Fibroblast of skin of back (primary cell): ENCODE data around the gene LMTK2.
A peak's percentile ranks its signal among the peaks of the same experiment; 100 is the strongest.

Source experiments
- DNase-seq: peaks from one replicate; pipeline ENCODE4 v3.0.0-alpha.2; 2013

LMTK2 gene

DNA sequence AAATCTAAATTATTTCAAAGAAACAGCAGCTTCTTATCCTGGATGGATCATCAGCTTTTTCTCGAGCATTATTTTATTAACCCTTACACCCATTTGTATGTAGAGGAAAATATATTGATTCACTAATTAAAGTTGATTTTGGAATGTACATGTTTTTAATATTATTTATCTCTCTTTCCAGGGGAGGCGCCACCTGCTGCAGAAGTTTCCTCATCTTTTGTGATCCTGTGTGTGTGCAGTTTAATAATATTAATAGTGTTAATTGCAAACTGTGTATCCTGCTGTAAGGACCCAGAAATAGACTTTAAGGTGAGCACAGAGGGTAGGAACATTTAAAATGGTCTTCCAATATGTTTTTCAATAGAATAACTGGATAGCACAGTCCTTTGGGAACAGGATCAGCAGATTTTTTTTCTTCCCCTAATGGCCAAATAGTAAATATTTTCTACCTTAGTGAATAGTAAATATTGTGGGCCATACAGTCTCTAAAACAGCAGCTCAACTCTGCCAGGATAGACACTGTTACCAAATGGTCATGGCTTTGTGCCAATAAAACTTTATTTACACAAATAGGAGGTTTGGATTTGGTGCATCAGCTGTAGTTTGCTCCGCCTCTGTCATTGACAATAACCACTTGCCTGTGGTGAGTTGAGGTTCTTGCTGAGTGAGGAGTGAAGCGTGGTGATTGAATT lies 30.6 kb downstream of the LMTK2 start:
- DNase-seq, result no peak

DNA sequence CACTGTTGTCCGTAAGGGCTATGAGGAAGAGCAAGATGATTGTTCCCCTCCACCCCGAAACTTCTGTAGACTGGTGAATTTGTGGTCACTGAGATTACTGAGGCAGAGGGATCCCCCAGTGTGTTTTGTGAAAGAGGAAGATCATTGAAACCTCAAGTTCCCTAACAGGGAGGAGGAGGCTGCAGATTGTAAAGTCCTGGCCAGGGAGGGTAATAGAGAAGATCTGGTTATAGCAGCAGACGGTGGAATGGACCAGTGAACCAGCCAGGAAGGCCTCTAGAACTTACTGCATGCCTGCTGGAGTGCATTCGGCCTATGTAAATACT lies 31.1 kb downstream of the LMTK2 start:
- DNase-seq, result no peak

DNA sequence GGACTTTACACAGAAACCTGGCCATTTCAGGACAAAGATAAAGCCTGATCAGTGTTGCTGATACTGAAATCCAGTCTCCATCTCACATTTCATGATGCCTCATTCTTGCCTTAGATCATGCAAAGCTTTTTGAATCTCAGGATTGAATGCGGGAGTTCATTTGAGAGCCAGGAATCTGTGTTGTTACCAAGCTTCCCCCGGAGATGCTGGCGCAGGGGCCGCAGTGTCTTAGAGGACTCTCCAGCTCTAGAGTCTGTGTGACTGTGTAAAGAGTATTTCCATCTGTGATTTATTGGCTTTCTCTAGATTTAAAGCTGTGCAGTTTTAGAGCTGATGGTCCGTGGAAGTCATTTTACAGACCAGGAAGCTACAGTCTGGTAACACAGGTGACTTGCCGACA lies 32.0 kb downstream of the LMTK2 start:
- no peak for DNase-seq

DNA sequence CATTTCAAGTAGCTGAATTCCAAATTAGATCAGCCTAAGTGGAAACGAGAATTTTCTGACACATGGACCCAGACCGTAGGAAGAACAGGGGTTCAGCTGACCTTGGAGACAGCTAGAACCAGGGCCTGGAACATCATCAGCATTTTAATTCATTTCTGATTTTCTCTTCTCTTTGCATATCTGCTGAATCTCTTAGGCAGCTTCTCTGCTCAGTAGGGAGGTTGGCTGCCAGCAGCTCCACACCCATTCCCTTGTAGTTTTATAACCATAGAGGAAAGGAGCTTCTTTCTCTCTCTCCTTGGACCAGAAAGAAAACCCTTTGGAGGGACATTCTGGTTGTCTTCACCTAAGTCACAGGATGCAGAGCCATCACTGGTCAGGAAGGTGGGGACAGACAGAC lies 36.0 kb downstream of the LMTK2 start:
- DNase-seq, result no peak

DNA sequence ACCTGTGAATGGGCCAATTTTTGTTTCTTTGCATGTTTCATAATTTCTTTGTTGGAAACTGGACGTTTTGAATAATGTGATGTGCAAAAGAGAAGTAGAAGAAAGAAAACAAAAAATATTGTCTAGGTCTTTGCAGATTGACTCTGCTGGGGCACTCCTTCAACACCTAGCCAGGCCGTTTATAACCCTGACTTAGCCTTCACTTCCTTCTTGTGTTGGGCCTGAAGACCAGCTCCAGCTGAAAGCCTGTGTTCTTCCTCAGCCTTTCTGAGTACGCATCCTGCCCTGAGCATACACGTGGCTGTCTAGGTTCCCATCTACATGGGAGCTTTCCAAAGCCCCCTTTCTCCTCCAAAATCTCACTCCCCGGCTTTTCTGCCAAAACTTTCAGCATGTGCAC lies 41.9 kb downstream of the LMTK2 start:
- no peak for DNase-seq

DNA sequence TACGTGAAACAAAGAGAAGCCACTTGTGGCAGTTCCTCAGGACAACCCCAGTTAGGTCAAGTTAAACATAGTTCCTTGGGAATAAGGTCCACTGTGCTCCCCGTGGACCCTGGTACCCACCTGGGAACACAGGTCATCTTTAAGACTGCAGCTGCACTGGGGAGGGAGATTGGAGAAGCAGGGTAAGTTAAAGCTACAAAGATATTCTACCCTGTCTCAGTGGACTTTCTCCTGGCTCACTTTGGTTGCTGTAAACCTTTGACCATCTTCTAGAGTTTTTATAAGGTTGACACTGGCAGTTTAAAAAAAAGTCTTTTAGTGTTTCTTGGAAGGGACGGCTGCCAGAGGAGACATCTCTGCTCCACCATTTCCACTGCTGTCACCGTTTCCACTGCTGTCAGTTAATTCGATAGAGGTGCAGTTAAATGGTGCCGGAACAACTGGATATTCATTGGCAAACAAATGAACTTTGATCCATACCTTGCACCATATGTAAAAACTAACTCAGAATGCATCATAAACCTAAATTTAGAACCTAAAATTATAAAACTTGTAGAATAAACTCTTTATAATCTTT lies 42.5 kb downstream of the LMTK2 start:
- DNase-seq, result no peak

DNA sequence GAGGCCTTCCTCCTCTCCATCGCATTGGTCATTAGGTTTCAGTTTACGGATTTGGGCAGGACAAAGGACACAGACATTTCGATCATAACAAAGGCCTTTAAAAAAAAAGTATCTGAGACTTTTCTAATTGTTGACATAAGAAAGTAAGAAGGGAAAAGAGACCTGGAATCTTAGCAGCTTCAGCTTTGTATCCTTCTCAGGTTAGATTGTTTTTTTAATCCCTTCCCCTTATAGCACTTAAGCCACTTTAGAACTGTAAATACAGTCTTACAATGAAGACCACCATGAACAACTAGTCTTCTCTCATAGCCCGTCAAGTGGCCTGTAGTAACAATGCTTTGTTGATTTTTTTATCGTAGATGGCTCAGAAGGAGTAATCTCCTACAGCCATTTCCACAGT lies 45.2 kb downstream of the LMTK2 start:
- no peak for DNase-seq

DNA sequence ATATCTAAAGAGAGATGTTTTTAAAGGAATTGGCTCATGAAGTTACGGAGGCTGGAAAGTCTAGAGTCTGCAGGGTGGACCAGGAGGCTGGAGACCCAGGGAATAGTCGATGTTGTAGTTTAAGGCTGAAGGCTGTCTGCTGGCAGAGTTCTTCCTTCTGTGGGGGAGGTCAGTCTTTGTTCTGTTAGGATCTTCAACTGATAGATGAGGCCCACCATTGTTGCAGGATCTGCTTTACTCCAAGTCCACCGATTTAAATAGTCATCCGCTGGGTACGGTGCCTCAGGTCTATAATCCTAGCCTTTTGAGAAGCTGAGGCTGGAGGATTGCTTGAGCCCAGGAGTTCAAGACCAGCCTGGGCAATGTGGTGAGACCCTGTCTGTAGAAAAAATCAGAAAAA lies 50.0 kb downstream of the LMTK2 start:
- DNase-seq, result no peak

DNA sequence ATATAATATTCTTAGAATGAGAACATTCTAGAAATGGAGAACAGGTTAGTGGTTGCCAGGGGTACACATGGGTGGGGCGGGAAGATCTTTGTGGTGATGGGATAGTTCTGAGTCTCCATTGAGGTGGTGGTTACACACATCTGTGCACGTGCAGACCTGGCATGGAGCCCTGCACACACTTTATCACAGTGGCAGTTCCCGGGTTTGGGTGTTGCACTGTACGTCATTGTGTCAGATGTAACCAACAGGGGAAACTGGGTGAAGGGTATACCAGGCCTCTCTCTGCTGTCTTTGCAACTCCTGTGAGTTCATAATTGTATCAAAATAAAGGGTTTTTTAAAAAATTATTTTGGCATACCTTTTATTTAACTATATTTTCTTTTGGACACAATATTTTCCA lies 51.1 kb downstream of the LMTK2 start:
- DNase-seq, result no peak

DNA sequence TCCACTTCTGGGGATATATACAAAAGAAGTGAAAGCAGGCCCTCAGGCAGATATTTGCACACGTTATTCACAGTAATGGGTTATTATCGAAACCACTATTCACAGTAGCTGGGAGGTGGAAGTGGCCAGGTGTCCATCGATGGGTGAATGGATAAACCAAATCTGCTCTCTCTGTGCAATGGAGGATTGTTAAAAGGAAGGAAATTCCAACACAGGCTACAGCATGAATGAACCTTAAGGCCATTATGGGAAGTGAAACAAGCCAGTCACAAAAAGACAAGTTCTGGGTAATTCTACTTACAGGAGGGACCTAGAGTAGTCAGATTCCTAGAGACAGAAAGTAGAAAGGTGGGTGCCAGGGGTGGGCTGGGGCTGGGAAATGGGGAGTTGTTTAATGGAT lies 56.1 kb downstream of the LMTK2 start:
- DNase-seq, result no peak

DNA sequence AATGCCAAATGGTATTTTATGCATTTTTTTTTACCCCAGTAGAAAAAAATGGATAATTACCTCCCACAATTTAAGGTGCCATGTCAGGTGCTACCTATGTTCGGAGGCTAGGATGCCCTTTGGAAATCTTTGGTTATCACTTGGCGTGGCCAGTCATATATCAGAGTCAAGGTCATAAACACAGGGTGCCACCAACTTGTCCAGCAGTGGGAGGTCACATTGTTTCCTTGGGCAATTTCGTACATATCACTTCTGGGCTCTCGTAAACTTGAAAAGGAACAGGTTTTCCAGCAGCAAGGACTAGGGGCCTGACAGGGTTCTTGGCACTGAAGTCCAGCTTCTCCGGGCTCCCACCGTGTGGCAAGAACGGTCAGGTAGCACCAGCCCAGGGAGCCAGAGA lies 56.6 kb downstream of the LMTK2 start:
- DNase-seq, result no peak

DNA sequence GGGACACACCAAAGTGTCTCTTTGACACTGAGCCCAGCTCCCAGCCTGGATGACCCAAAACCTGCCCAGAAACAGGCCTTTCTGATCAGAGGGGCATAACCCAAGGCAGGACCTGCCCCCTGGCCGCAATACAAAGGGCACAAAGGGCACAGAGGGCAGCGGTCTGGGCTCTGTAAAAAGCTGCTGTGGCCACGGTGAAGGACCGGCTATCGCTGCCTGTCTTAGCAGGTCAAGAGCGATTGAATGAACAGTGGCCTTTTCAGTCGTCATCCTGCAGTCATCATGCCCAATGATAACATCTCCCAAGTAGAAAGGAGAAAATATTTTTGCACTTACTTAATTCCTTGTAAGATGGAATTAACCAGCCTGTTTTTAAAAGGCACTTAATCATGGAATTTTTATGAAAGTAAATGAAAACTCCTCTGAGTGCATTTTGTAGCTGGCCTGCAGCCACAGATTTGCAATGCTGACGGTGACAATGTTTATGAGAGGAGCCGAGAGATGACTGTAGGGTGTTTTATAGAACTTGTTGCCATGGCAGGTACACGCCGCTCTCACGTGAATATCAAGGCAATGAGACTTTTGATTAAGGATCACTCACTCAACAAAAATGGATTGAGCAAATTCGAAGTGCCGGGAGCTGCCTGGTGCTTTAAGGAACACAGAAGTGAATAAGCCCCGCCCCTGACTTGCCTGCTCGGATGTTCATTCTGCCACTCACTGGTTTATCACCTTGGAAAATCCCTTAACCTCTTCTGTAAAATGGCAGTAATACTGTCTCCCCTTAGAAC lies 57.2 kb downstream of the LMTK2 start:
- peak; percentile 8 for DNase-seq

DNA sequence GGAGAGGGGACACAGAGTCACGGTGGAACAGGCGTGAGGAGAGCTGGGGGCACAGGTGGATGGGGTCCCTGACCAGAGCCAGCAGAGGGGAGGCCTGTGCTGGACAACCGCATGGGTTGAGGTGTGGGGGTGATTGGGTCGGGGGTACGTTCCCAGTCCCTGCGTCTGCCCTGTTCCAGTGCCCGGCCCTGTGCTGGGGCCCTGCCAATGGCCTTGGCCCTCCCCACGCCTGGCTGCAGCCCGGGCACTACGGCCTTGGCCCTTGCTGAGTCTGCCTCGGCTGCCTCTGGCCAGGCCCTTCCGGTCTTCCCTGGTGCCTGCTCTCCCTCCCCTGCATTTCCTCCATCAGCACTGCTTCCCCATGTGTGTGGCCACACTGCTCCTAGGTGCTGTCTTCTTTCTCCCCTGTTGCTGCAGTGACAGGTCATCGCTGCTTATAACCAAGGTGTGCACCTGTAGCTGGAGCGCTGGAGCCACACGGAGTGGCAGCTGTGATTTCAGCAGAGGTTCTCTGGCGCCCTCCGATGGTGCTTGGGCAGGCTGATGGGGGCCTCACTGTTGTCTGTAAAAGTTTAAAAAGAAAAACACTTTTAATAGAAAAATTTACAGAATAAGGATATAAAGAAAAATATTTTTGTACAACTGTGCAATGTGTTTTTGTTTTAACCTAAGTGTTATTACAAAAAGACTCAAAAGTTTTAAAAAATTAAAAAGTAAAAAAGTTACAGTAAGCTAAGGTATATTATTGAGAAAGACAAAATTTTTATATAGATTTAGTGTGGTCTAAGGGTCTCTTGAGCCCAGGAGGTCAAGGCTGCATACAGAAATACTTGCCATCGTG lies 59.4 kb downstream of the LMTK2 start:
- DNase-seq, result peak; percentile 10

DNA sequence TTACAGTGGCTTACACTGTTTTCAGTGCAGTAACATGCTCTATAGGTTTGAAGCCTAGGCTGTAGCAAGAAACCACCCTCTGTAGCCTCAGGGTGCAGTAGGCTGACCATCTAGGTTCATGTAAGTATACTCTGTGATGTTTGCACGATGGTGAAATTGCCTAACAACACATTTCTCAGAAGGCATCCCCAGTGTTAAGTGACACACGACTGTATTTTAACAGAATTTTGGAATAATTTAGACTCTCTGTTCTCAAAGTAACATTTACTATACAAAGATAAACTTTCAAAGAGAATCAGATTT lies 60.0 kb downstream of the LMTK2 start:
- no peak for DNase-seq

DNA sequence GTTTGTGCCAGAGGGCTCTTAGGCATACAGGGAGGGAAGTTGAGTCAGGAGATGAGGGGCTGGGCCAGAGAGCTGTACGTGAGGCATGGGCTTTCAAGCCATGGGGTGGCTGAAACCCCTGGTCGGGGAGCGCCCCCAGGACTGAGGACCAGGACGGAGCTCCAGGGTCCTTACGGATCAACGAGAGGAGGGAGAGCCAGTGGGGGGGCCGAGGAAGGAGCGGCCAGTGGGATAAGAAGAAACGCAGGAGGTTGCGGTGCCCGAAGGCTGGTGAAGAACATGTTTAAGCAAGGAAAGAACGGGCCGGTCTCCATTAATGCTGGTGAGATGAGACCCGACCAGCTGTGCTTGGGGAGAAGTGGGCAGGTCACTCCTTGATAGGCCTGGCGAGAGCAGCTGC lies 61.0 kb downstream of the LMTK2 start:
- DNase-seq, result no peak

DNA sequence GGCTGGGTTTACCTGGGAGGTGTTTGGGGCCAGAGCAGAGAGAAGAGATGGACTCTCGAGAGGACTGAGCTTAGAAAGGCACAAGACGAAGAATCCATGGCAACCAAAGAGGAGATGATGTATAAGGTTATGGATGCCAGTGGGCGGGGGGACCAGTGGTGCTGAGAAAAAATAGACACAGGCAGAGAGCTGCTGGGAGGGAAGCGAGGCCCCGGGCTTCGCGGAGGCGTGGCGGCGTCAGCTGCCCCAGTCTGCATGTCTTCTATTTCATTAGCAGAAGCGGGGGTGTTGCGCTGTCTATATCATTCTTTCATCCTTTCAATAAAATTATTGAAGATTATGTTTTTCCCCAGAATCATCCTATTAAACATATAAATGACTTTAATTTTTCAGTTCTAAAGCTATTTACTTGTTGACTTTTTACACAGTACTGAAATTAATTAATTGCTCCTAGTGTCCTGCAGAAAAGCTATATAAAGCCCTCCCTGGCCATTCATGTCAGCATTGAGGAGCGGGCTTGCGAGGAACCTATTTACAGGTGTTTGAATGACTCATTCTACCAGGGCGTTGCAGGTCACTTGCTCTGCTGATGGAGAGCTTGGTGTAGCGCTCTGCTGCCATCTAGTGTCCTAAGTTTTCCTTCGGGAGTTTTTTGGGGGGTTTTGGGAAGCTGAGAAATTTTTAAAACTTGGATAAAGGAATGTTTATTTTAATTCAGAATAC lies 61.7 kb downstream of the LMTK2 start:
- DNase-seq, result peak; percentile 42

DNA sequence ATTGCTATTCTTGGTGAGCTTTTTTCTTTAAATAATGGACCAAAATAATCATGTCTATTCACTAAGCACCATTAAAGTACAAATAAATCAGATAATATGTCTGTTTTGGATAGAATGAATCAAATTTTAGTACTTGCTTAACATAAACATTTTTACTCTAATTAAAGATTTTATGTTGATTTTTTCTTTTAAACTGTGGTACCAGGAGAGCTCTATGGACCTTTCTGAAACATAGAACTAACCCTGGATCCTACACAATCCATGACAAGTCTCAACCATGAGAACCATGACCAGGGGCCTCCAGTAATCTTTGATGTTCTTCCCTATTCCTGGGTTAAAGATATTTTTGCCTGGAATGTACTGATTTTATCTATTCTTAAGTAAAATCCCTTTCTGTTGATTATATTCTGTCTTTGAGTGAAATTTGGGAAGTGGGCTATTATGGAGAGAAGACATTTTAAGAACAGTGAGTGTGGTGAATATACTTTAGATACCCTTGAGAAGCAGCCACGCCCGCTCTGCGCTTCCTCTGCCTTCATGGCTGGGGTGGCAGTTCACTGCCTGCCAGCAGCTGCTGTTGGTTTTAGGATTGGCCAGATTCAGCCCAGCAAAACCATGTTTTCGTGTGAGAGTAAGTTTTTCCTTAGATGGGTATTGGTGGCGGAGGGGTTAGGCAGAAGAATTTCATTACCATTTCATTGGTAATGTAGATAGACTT lies 62.4 kb downstream of the LMTK2 start:
- DNase-seq, result no peak

DNA sequence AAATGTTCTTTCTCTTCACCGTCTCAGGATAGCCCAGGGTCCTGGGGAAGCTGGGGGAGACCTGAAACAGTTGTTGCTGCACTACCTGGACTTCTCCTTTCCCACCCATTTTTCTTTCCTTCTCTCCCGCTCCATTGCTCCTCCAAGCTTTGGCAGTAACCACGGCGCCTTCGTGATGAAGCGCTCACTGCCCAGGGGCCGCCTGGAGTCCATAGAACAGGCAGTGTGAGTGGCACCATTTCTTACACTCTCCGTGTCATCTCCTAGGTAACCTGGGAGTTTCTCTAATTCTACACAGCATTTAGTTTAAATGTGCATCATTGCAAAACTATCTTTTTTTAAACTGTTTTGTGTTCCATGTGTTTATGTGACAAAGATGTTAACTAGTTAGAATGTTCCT lies 64.3 kb downstream of the LMTK2 start:
- DNase-seq, result no peak

DNA sequence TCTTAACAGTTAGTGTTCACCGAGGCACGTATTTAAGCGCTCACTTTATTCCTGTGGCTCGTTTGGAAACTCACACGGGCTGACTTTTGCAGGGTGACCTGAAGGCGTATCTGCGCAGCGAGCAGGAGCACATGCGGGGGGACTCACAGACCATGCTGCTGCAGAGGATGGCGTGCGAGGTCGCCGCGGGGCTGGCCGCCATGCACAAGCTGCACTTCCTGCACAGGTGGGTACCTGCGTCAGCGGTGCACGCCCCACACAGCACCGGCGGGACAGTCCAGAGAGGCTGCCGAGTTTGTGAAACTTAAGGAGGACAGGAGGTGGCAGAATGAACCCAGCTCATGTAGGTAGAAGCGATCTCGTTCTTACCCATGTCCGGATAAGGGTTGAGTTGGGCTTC lies 64.8 kb downstream of the LMTK2 start:
- no peak for DNase-seq

DNA sequence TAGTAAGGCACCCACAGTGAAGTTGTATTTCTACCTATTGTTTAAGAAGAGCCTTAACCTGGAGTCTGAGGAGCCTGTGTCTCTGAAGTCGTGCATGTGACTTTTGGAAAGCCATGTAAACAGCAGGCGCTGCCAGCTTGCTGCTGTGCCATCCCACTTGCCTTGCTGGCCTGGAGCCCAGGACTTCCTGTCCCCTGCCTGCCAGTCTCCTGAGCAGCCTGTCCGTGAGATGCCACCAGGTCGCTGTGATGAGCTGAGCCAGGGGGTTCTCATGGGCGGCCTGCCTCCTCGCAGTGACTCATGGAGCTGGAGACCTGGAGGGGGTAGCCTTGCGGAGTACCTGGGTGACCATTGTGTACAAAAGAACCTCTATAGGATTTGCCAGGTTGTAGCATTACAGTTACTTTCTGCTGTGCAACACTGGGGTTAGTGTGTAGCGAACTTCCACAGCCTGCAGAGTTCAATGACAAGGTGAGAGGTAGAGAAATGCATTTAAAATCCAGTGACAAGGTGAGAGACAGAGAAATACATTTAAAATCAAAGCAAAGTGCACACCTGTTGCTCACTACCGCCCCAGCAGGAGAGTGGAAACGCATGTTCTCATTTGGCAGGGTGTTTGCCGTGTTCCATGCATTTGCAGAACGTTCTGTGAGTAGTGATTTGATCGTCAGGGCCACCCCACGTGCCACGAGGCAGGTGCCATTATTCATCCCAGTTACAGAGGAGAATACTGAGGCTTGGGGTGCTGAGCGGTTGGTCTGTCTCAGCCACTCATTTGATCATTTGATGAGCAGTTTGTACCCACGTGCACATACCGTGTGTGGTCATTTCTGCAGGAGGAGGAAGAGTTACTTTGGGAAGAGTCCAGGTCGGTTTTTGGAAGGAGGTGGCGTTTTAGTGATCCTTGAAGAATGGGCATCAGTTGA lies 67.9 kb downstream of the LMTK2 start:
- DNase-seq, result no peak
